KMS-11 (cell line): ENCODE results near the gene SDS.

Experiments
- H2AFZ ChIP-seq: fragments of 200-600 bp; sonication (generic); 2 replicates; pipeline ENCODE4 v1.6.1; 2016; ENCODE audit warnings: antibody characterized with exemption, mixed run types, low read depth
- H3K27ac ChIP-seq: fragments of 200-600 bp; sonication (generic); 2 replicates; pipeline ENCODE4 v1.6.1; 2016; ENCODE audit warnings: mild to moderate bottlenecking, mixed run types
- H3K27me3 ChIP-seq: fragments of 200-600 bp; sonication (generic); 2 replicates; pipeline ENCODE4 v1.6.1; 2017; ENCODE audit warnings: mild to moderate bottlenecking, low read depth, mixed run types, moderate library complexity; ENCODE audit not compliant: insufficient read depth
- H3K36me3 ChIP-seq: fragments of 200-600 bp; sonication (generic); 2 replicates; pipeline ENCODE4 v1.6.1; 2017; ENCODE audit warnings: mild to moderate bottlenecking, mixed run types; ENCODE audit not compliant: insufficient read depth
- H3K4me1 ChIP-seq: fragments of 200-600 bp; sonication (generic); 2 replicates; pipeline ENCODE4 v1.6.1; 2016; ENCODE audit warnings: mild to moderate bottlenecking, low read depth, mixed run types; ENCODE audit not compliant: poor library complexity, severe bottlenecking
- H3K4me2 ChIP-seq: fragments of 200-600 bp; sonication (generic); 2 replicates; pipeline ENCODE4 v1.7.0; 2016; ENCODE audit warnings: mild to moderate bottlenecking, mixed run types
- H3K4me3 ChIP-seq: fragments of 200-600 bp; sonication (generic); IDR thresholded peaks from 2 replicates; pipeline ENCODE4 v1.6.1; 2017; ENCODE audit warnings: low read depth, low read length, mixed read lengths; ENCODE audit not compliant: insufficient read depth
- H3K79me2 ChIP-seq: fragments of 200-600 bp; sonication (generic); 2 replicates; pipeline ENCODE4 v1.6.1; 2016; ENCODE audit warnings: low read depth, mixed run types; ENCODE audit not compliant: insufficient read depth
- H3K9ac ChIP-seq: fragments of 200-600 bp; sonication (generic); 2 replicates; pipeline ENCODE4 v1.6.1; 2016; ENCODE audit warnings: mild to moderate bottlenecking, mixed run types
- H4K20me1 ChIP-seq: fragments of 200-600 bp; sonication (generic); 2 replicates; pipeline ENCODE4 v1.6.1; 2016; ENCODE audit warnings: mild to moderate bottlenecking, mixed run types; ENCODE audit not compliant: insufficient read depth
- CTCF ChIP-seq: fragments of 200-600 bp; sonication (generic); conservative IDR thresholded peaks from 2 replicates; pipeline ENCODE4 v1.6.1; 2017; ENCODE audit warnings: low read depth, mild to moderate bottlenecking, antibody characterized with exemption, low read length, moderate library complexity, mixed read lengths

SDS gene

GRCh38 chr12:113378291-113378690 lies 25.4 kb downstream of the SDS start:
- Histone ChIP-seq H3K79me2 (no peaks in the 10 kb centered on the region), H3K27me3 (no peaks in the 10 kb centered on the region), H3K4me2 (no peak overlapping the region), H2AFZ (no peak overlapping the region), H4K20me1 (no peaks in the 10 kb centered on the region), H3K4me1 (no peaks in the 10 kb centered on the region), H3K9ac (no peak overlapping the region), H3K27ac (no peak overlapping the region), H3K36me3 (no peaks in the 10 kb centered on the region), H3K4me3 (no peak overlapping the region)
- TF ChIP-seq CTCF: no peak

GRCh38 chr12:113374823-113375428 lies 28.8 kb downstream of the SDS start:
- no peaks in the 10 kb centered on the region for H3K36me3 ChIP-seq
- no peak overlapping the region for H3K4me2 ChIP-seq
- TF ChIP-seq CTCF: no peak
- no peaks in the 10 kb centered on the region for H4K20me1 ChIP-seq
- H3K27me3 ChIP-seq: no peaks in the 10 kb centered on the region
- no peak overlapping the region for H3K4me3 ChIP-seq
- no peaks in the 10 kb centered on the region for H3K4me1 ChIP-seq
- H3K9ac ChIP-seq: no peak overlapping the region
- H3K27ac ChIP-seq: no peak overlapping the region
- no peaks in the 10 kb centered on the region for H3K79me2 ChIP-seq
- no peak overlapping the region for H2AFZ ChIP-seq

- no peaks in the 10 kb centered on the region for H3K36me3 ChIP-seq
- TF ChIP-seq CTCF: no peak
- no peak overlapping the region for H3K4me3 ChIP-seq
- no peaks in the 10 kb centered on the region for H3K27me3 ChIP-seq
- no peak overlapping the region for H2AFZ ChIP-seq
- H3K79me2 ChIP-seq: no peaks in the 10 kb centered on the region
- no peak overlapping the region for H3K4me2 ChIP-seq
- no peaks in the 10 kb centered on the region for H4K20me1 ChIP-seq
- no peak overlapping the region for H3K9ac ChIP-seq
- no peaks in the 10 kb centered on the region for H3K4me1 ChIP-seq
- no peak overlapping the region for H3K27ac ChIP-seq
These were observed 29.7 kb downstream of the SDS start for GRCh38 chr12:113373969-113374368.

GRCh38 chr12:113373440-113373839 lies 30.2 kb downstream of the SDS start:
- Histone ChIP-seq H3K9ac (no peak overlapping the region), H3K27ac (no peak overlapping the region), H3K79me2 (no peaks in the 10 kb centered on the region), H3K27me3 (no peaks in the 10 kb centered on the region), H3K4me2 (no peak overlapping the region), H4K20me1 (no peaks in the 10 kb centered on the region), H3K4me1 (no peaks in the 10 kb centered on the region), H3K4me3 (no peak overlapping the region), H2AFZ (no peak overlapping the region), H3K36me3 (no peaks in the 10 kb centered on the region)
- no peak for TF ChIP-seq CTCF
